MM.1S (cell line): ENCODE data around the gene PARVB.

Experiments used
- DNase-seq: peaks from one replicate; pipeline ENCODE4 v3.0.0-alpha.2; 2015
- H2AFZ ChIP-seq: fragments of 300-600 bp; sonication (generic); 2 replicates; pipeline ENCODE4 v1.6.0; 2016; ENCODE audit warnings: antibody characterized with exemption, low read length
- H3F3A ChIP-seq: fragments of 300-600 bp; sonication (generic); 2 replicates; pipeline ENCODE4 v1.6.1; 2016; ENCODE audit warnings: mild to moderate bottlenecking, antibody characterized with exemption, low read length, moderate library complexity, mixed read lengths; ENCODE audit not compliant: insufficient read depth
- H3K27ac ChIP-seq: fragments of 300-600 bp; sonication (generic); 2 replicates; pipeline ENCODE4 v1.5.1; 2016; ENCODE audit warnings: mild to moderate bottlenecking, low read length
- H3K27me3 ChIP-seq: fragments of 300-600 bp; sonication (generic); replicated peaks from 2 replicates; pipeline ENCODE4 v1.6.0; 2016; ENCODE audit warnings: low read length; ENCODE audit not compliant: insufficient read depth
- H3K36me3 ChIP-seq: fragments of 300-600 bp; sonication (generic); replicated peaks from 2 replicates; pipeline ENCODE4 v1.6.1; 2016; ENCODE audit warnings: mild to moderate bottlenecking, low read length, mixed read lengths; ENCODE audit not compliant: insufficient read depth
- H3K4me1 ChIP-seq: fragments of 300-600 bp; sonication (generic); 2 replicates; pipeline ENCODE4 v1.6.1; 2016; ENCODE audit warnings: low read length, mixed read lengths
- H3K4me2 ChIP-seq: fragments of 300-600 bp; sonication (generic); 2 replicates; pipeline ENCODE4 v1.6.0; 2016; ENCODE audit warnings: low read depth, low read length
- H3K4me3 ChIP-seq: fragments of 300-600 bp; sonication (generic); 2 replicates; pipeline ENCODE4 v1.5.1; 2016; ENCODE audit warnings: low read length, mixed read lengths
- H3K79me2 ChIP-seq: fragments of 300-600 bp; sonication (generic); 2 replicates; pipeline ENCODE4 v1.6.1; 2016; ENCODE audit warnings: mixed run types, low read length, mixed read lengths
- H3K9ac ChIP-seq: fragments of 300-600 bp; sonication (generic); 2 replicates; pipeline ENCODE4 v1.6.1; 2016; ENCODE audit warnings: low read length, mixed read lengths
- H3K9me2 ChIP-seq: fragments of 300-600 bp; sonication (generic); replicated peaks from 2 replicates; pipeline ENCODE4 v1.6.1; 2016; ENCODE audit warnings: mild to moderate bottlenecking, low read length, mixed read lengths; ENCODE audit not compliant: insufficient read depth
- H3K9me3 ChIP-seq: fragments of 300-600 bp; sonication (generic); replicated peaks from 2 replicates; pipeline ENCODE4 v1.6.1; 2016; ENCODE audit warnings: mild to moderate bottlenecking, low read length, mixed read lengths; ENCODE audit not compliant: insufficient read depth
- H4K20me1 ChIP-seq: fragments of 300-600 bp; sonication (generic); 2 replicates; pipeline ENCODE4 v1.6.1; 2016; ENCODE audit warnings: mild to moderate bottlenecking, low read length, moderate library complexity, mixed read lengths; ENCODE audit not compliant: insufficient read depth
- CTCF ChIP-seq: fragments of 300-600 bp; sonication (generic); IDR thresholded peaks from 2 replicates; pipeline ENCODE4 v1.5.1; 2016; ENCODE audit warnings: antibody characterized with exemption, low read length, mixed read lengths
- EZH2 ChIP-seq: fragments of 300-600 bp; sonication (generic); optimal IDR thresholded peaks from 2 replicates; pipeline ENCODE3; 2017; ENCODE audit warnings: low read depth, mild to moderate bottlenecking, antibody characterized with exemption, low read length, mixed read lengths
- EZH2phosphoT487 ChIP-seq: fragments of 300-600 bp; sonication (generic); IDR thresholded peaks from 2 replicates; pipeline ENCODE4 v1.6.1; 2018; ENCODE audit warnings: antibody characterized with exemption, low read length

Gene PARVB

GRCh38 chr22:44000123-44000522, 24.0 kb upstream of the PARVB start:
- no peak for DNase-seq
- Histone ChIP-seq H3K9me3 (no peaks in the 10 kb centered on the region), H3K9ac (no peak overlapping the region), H3K4me1 (no peaks in the 10 kb centered on the region), H3K9me2 (no peaks in the 10 kb centered on the region), H3F3A (no peaks in the 10 kb centered on the region), H3K4me3 (no peak overlapping the region), H3K27me3 (no peaks in the 10 kb centered on the region), H3K79me2 (no peaks in the 10 kb centered on the region), H3K27ac (no peak overlapping the region), H4K20me1 (no peaks in the 10 kb centered on the region), H3K4me2 (no peak overlapping the region), H2AFZ (no peak overlapping the region), H3K36me3 (no peaks in the 10 kb centered on the region)
- TF ChIP-seq EZH2phosphoT487 (no peak), CTCF (no peak), EZH2 (no peak)

- Histone ChIP-seq H3K27me3 (no peaks in the 10 kb centered on the region), H3K4me1 (no peaks in the 10 kb centered on the region), H3K9me2 (no peaks in the 10 kb centered on the region), H3F3A (no peaks in the 10 kb centered on the region), H3K79me2 (no peaks in the 10 kb centered on the region), H3K9ac (no peak overlapping the region), H3K27ac (no peak overlapping the region), H3K9me3 (no peaks in the 10 kb centered on the region), H2AFZ (no peak overlapping the region), H3K36me3 (no peaks in the 10 kb centered on the region), H3K4me2 (no peak overlapping the region), H4K20me1 (no peaks in the 10 kb centered on the region), H3K4me3 (no peak overlapping the region)
- TF ChIP-seq EZH2: no peak
- TF ChIP-seq EZH2phosphoT487: no peak
- no peak for TF ChIP-seq CTCF
- DNase-seq: no peak
Measured at GRCh38 chr22:44001521-44001920, 22.6 kb upstream of the PARVB start.

- Histone ChIP-seq H3K4me1 (no peaks in the 10 kb centered on the region), H3K79me2 (no peaks in the 10 kb centered on the region), H4K20me1 (no peaks in the 10 kb centered on the region), H3K9ac (no peak overlapping the region), H2AFZ (no peak overlapping the region), H3K4me3 (no peak overlapping the region), H3K27me3 (no peaks in the 10 kb centered on the region), H3F3A (no peaks in the 10 kb centered on the region), H3K9me3 (no peaks in the 10 kb centered on the region), H3K4me2 (no peak overlapping the region), H3K36me3 (no peaks in the 10 kb centered on the region), H3K27ac (no peak overlapping the region), H3K9me2 (no peaks in the 10 kb centered on the region)
- no peak for TF ChIP-seq EZH2
- no peak for TF ChIP-seq CTCF
- no peak for TF ChIP-seq EZH2phosphoT487
- DNase-seq: no peak
Measured at GRCh38 chr22:44002324-44002723, 21.8 kb upstream of the PARVB start.
